SKM-1 treated with dmso at 0.1 percent for 144 hours (cell line): ENCODE results near the gene ABCB8.
"Not testable (repeated sequence)": the region's sequence is repeated elsewhere in the genome, so short reads cannot be mapped to it uniquely, and the experiment has no call there.

ENCODE experiments used
- DNase-seq: peaks from one replicate; lab custom pipeline; 2025; ENCODE audit not compliant: unreplicated experiment; lab: John Stamatoyannopoulos, UW

ABCB8 gene

DNA sequence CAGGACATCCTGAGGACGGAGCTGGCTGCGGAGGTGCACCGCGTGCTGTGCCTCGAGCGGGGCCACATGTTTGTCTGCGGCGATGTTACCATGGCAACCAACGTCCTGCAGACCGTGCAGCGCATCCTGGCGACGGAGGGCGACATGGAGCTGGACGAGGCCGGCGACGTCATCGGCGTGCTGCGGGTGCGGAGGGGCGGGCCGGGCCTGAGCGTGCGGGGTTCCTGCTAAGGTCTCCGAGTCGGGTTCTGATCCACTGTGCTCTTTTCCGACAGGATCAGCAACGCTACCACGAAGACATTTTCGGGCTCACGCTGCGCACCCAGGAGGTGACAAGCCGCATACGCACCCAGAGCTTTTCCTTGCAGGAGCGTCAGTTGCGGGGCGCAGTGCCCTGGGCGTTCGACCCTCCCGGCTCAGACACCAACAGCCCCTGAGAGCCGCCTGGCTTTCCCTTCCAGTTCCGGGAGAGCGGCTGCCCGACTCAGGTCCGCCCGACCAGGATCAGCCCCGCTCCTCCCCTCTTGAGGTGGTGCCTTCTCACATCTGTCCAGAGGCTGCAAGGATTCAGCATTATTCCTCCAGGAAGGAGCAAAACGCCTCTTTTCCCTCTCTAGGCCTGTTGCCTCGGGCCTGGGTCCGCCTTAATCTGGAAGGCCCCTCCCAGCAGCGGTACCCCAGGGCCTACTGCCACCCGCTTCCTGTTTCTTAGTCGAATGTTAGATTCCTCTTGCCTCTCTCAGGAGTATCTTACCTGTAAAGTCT is 14.3 kb upstream of the ABCB8 start:
- no peak for DNase-seq

DNA sequence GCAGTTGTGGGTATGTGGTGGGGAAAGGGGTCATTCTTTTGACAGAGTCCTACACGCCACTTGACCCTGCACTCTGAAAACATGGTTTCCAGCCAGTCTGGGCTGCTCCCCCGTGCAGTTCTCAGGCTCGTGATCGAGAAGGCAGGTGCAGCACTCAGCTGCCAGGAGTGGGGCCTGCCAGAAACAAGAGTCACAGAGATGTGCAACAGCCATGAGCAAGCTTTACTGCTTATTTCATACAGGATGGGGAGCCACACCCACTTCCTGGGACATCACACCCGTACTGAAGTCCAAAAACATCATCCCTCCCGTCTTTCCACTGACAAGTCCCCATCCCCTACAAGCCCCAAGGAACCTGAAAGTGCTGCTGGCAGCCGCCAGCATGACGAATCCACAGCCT is 13.3 kb upstream of the ABCB8 start:
- DNase-seq, result no peak

- no peak for DNase-seq
These were observed 12.3 kb upstream of the ABCB8 start for GRCh38 chr7:151015967-151016366.

GRCh38 chr7:151016505-151016904 is 11.7 kb upstream of the ABCB8 start:
- DNase-seq, result no peak

GRCh38 chr7:151016942-151017341 is 11.3 kb upstream of the ABCB8 start:
- DNase-seq, result no peak

- no peak for DNase-seq
These were observed 10.8 kb upstream of the ABCB8 start for GRCh38 chr7:151017370-151017952.

DNA sequence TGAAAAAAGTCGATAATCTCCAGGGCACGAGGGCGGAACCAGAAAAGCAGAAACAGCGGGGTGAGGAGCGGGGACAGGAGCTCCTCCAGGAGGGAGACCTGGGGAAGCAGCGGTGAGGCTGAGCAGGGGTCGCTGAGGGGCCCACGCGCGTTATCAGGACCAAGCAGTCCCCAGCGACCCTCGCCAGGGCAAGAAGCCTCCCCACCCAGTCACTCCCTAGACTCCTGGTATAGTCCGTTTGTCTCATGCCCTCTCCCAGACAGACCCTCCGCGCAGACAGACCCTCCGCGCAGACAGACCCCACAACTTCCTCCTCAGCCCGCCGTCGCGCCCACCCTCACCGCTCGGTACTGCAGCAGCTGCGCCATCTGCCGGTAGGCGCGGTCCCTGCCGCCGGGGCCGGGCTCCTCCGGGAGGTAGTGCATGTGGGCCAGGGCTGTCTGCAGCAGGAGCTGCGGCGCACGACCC is 10.3 kb upstream of the ABCB8 start:
- peak; percentile 20 for DNase-seq

GRCh38 chr7:151018421-151019129 is 9.7 kb upstream of the ABCB8 start:
- DNase-seq, result no peak

- no peak for DNase-seq
These were observed 9.2 kb upstream of the ABCB8 start for GRCh38 chr7:151019130-151019447.

DNA sequence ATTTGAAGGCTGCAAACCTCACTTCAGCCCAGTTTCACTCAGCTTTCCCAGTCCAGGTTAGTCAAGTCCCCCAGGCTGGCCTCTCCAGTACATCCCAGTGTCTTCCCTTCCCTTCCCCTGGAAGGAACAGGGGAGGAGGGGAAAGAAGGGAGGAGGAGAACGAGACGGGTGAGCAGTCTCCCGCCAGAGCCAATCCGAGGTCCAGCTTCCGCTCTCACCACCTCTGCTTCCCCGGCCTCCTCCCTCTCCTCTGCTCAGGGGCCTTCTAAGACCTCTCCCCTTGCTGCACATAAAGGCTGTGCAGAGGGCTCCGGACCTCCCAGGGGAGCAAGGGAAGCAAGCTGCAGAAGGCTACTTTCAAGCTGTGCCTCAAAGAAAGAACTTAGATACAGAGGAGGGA is 8.0 kb upstream of the ABCB8 start:
- DNase-seq, result no peak

- no peak for DNase-seq
These were observed 5.0 kb upstream of the ABCB8 start for GRCh38 chr7:151023232-151023631.

GRCh38 chr7:151024435-151025056 is 3.7 kb upstream of the ABCB8 start, which contains the start of gene ATG9B:
ATG9B (minus strand) TSS chr7:151024494; CDS start chr7:151024423, 71 bp downstream.
- no peak for DNase-seq

GRCh38 chr7:151025924-151026671 is 2.2 kb upstream of the ABCB8 start:
- no peak for DNase-seq

- not testable (repeated sequence) for DNase-seq
These were observed 1.2 kb upstream of the ABCB8 start for GRCh38 chr7:151026771-151027727.

GRCh38 chr7:151027728-151028130 is 521 bp upstream of the ABCB8 start:
- not testable (repeated sequence) for DNase-seq

DNA sequence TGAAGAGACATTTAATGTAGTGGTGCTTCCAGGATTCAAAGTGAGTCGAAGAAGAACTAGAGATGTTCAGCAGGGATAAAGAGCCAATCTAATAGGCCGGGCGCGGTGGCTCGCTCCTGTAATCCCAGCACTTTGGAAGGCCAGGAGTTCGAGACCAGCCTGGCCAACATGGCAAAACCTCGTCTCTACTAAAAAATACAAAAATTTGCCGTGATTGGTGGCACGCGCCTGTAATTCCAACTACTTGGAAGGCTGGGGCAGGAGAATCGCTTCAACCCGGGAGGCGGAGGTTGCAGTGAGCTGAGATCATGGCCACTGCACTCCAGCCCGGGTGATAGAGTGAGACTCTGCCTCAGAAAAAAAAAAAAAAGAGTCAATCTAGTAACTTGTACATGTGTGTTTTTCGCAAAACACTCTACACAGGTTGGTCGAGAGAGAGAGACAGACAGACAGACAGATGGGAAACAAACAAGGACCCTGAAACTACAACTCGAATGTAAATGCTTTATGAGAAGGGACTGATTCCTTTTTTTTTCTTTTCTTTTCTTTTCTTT is 775 bp downstream of the ABCB8 start:
- DNase-seq, result no peak

DNA sequence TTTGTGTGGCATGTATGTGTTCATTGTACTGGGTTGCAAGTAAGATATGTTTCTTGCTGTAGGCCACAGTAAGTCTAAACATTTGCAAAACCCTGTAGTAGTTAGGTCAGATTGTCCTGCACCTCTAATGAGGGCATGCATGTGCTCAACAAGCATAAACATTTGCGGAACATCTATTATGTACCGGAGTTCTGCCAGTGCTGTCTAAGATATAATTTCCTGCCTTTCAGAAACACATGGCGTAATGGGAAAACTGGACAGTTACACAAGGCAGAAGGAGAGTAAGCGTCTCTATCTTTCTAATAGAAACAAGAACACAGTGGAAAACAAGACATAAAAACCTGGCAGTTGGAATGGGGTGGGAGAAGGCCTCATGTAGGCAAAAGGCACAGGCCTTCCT is 2.8 kb downstream of the ABCB8 start:
- DNase-seq, result no peak

DNA sequence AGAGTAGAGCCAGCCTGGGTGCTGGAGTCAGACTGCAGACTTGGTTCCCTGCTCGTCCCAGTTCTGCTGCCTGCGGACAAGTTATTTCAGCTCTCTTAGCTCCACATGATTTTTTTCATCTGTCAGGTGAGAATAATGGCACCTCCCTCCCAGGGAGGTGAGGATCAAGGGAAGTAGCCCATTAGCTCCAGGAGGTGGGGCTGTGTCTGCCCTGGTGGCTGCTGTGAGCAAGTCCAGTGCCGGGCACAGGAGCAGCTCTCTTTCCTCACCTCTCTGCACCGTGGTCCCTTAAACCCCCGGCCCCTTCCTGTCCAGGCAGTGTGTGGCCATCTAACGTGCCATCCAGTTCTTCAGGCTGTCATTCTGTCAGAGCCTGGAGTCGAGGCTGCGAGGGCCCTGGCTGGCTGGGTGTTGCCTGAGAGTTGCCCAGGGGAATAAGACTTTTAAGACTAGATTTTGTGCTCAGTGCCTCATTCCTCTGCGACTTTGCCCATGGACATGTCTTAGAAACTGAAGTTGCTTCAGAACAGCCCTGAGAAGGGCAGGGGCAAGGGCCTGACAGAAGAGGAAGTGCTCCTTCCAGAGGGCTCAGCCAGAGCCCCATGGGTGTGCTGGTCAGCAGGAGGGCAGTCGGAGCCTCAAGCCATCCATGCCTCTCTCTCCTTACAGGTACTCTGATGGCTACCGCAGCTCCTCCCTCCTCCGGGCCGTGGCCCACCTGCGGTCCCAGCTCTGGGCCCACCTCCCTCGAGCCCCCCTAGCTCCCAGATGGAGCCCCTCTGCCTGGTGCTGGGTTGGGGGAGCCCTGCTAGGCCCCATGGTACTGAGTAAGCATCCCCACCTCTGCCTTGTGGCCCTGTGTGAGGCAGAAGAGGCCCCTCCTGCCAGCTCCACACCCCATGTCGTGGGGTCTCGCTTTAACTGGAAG is 5.0 kb downstream of the ABCB8 start:
- DNase-seq, result no peak
